Measurements from ENCODE around the gene C6orf118. TPM values are rescaled to one million over a fixed set of nuclear protein-coding genes. Genes with fewer than 3 reads are reported as not detected.

The C6orf118 gene
- total and polyA plus RNA-seq, 2 of the 13 experiments (the other 11 are each of a cell fraction or from before 2014, with no cell fraction given), result not detected

DNA sequence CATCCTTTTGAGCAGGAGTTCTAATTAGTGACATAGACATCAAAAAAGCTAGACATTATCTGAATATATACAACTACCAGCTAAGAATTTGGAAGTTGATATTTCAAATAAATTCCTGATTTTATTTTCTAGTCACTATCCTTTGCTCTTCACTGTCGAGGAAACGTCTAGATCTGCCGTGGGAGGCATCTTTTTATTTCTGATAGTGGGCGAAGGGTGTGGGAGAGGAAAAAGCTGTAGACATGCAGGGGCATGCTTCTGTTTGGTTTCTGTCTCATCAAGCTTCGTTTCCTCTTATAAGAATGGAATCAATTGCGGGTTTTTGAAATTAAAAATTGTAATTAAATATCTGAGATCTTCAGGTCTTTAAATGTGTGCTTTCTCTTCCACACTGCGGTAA, 16.2 kb upstream of the C6orf118 start (continued):
- TF ChIP-seq, protein P1, sequence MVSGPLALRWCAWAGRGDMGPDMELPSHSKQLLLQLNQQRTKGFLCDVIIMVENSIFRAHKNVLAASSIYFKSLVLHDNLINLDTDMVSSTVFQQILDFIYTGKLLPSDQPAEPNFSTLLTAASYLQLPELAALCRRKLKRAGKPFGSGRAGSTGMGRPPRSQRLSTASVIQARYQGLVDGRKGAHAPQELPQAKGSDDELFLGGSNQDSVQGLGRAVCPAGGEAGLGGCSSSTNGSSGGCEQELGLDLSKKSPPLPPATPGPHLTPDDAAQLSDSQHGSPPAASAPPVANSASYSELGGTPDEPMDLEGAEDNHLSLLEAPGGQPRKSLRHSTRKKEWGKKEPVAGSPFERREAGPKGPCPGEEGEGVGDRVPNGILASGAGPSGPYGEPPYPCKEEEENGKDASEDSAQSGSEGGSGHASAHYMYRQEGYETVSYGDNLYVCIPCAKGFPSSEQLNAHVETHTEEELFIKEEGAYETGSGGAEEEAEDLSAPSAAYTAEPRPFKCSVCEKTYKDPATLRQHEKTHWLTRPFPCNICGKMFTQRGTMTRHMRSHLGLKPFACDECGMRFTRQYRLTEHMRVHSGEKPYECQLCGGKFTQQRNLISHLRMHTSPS (CRISPR knock-in tag; IDR thresholded peaks at IDR 0.05; ENCODE audit: low read depth), result no peak
- TF ChIP-seq KMT2B (CRISPR knock-in tag; IDR thresholded peaks at IDR 0.05), result no peak

DNA sequence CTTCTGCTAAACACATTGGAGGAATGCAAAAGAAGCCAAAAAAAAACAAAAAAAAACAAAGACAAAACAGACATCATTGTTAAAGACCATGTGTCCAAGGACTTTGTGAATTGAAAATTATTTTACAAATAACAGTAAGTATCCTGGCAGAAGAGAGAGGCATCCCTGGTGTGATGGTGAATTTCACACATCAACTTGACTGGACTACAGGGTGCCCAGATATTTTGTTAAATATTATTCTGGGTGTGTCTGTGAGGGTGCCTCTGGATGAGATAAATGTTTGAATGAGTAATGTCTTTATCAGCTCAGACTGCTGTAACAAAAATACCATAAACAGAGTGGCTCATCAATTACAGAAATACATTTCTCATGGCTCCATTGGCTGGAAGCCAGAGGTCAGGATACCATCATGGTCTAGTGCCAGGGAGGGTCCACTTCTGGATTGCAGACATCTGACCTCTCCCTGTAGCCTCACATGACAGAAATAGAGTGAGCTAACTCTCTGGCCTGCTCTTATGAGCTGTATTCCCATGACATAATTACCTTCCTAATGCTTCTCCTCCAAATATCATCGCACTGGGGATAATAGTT, 12.2 kb upstream of the C6orf118 start:
- ChIA-PET CTCF (ENCODE audit: low intra/inter-chr PET ratio, low total read pairs) (no interaction called here), POLR2A (no interaction called here)
- 8% methylated on average over 1 of the region's 1 CpG for WGBS (ENCODE audit: low lambda C conversion rate)
- Histone ChIP-seq H3K4me1 (ENCODE audit: insufficient read depth, low read length) (no peaks in the 10 kb centered on the region), H3K9me3 (ENCODE audit: low read length) (peaks cover 64% of the 10 kb centered on the region), H4K20me1 (ENCODE audit: insufficient read depth, low read length) (no peaks in the 10 kb centered on the region), H3K4me2 (ENCODE audit: low read depth, low read length) (no peak overlapping the region), H3K27ac (ENCODE audit: extremely low read length, insufficient read depth, low read length) (no peak overlapping the region), H3K4me3 (replicated peaks in 1 of 3; ENCODE audit: insufficient read depth in 1 of 3, low read depth in 2 of 3, low read length in 3 of 3) (no peak overlapping the region), H3K9ac (ENCODE audit: insufficient read depth, low read depth, low read length) (no peak overlapping the region), H3K27me3 (ENCODE audit: control insufficient read depth in 1 of 2, insufficient read depth in 2 of 2, low read length in 2 of 2) (no peaks in the 10 kb centered on the region), H2AFZ (ENCODE audit: low read length) (no peak overlapping the region), H3K79me2 (ENCODE audit: insufficient read depth, low read length) (no peaks in the 10 kb centered on the region), H3K36me3 (replicated peaks in 1 of 2; ENCODE audit: control insufficient read depth in 1 of 2, insufficient read depth in 2 of 2, low read length in 2 of 2) (no peaks in the 10 kb centered on the region)
- no peak for ATAC-seq
- no peak for TF ChIP-seq NFRKB (IDR thresholded peaks at IDR 0.05)
- TF ChIP-seq NCOR1 (IDR thresholded peaks at IDR 0.05; ENCODE audit: borderline replicate concordance, low read length), result no peak
- no peak for TF ChIP-seq TEAD2 (CRISPR knock-in tag; IDR thresholded peaks at IDR 0.05)
- TF ChIP-seq, protein P2, sequence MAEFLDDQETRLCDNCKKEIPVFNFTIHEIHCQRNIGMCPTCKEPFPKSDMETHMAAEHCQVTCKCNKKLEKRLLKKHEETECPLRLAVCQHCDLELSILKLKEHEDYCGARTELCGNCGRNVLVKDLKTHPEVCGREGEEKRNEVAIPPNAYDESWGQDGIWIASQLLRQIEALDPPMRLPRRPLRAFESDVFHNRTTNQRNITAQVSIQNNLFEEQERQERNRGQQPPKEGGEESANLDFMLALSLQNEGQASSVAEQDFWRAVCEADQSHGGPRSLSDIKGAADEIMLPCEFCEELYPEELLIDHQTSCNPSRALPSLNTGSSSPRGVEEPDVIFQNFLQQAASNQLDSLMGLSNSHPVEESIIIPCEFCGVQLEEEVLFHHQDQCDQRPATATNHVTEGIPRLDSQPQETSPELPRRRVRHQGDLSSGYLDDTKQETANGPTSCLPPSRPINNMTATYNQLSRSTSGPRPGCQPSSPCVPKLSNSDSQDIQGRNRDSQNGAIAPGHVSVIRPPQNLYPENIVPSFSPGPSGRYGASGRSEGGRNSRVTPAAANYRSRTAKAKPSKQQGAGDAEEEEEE (CRISPR knock-in tag; IDR thresholded peaks at IDR 0.05; ENCODE audit: borderline replicate concordance), result no peak
- TF ChIP-seq MBD4 (IDR thresholded peaks at IDR 0.05; ENCODE audit: borderline replicate concordance, low read length), result no peak
- TF ChIP-seq ZNF850 (CRISPR knock-in tag; conservative IDR thresholded peaks at IDR 0.05), result no peak
- no peak for TF ChIP-seq ZNF234 (CRISPR knock-in tag; conservative IDR thresholded peaks at IDR 0.05)
- TF ChIP-seq HMG20B (CRISPR knock-in tag; conservative IDR thresholded peaks at IDR 0.05), result no peak
- no peak for TF ChIP-seq ZNF761 (CRISPR knock-in tag; conservative IDR thresholded peaks at IDR 0.05)
- TF ChIP-seq, protein P3, sequence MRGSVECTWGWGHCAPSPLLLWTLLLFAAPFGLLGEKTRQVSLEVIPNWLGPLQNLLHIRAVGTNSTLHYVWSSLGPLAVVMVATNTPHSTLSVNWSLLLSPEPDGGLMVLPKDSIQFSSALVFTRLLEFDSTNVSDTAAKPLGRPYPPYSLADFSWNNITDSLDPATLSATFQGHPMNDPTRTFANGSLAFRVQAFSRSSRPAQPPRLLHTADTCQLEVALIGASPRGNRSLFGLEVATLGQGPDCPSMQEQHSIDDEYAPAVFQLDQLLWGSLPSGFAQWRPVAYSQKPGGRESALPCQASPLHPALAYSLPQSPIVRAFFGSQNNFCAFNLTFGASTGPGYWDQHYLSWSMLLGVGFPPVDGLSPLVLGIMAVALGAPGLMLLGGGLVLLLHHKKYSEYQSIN (CRISPR knock-in tag; IDR thresholded peaks at IDR 0.05; ENCODE audit: borderline replicate concordance), result no peak
- TF ChIP-seq FOXP1 (IDR thresholded peaks at IDR 0.05), result no peak
- TF ChIP-seq FOXP1 (CRISPR knock-in tag; IDR thresholded peaks at IDR 0.05), result no peak
- TF ChIP-seq, protein P4, sequence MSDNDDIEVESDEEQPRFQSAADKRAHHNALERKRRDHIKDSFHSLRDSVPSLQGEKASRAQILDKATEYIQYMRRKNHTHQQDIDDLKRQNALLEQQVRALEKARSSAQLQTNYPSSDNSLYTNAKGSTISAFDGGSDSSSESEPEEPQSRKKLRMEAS (IDR thresholded peaks at IDR 0.05), result no peak
- no peak for TF ChIP-seq ZNF543 (CRISPR knock-in tag; IDR thresholded peaks at IDR 0.05)
- no peak for TF ChIP-seq ZSCAN30 (CRISPR knock-in tag; IDR thresholded peaks at IDR 0.05)
- no peak for TF ChIP-seq ZNF460 (CRISPR knock-in tag; IDR thresholded peaks at IDR 0.05; ENCODE audit: borderline replicate concordance)
- intact Hi-C loops (cut with micrococcal nuclease; ENCODE audit: unreplicated experiment) (no loop called here), in situ Hi-C loops (cut with HindIII; ENCODE audit: extremely low pct_ligation_motif_present, low pct_unique_long_range_greater_than_20kb) (no loop called here)
- FAIRE-seq, result no peak
- BruUV-seq (replicated peaks), result no TSS peak
- no peak for DNase-seq (ENCODE audit: low spot score)
